ENCODE measurements around the gene SCN9A.

The SCN9A gene

DNA sequence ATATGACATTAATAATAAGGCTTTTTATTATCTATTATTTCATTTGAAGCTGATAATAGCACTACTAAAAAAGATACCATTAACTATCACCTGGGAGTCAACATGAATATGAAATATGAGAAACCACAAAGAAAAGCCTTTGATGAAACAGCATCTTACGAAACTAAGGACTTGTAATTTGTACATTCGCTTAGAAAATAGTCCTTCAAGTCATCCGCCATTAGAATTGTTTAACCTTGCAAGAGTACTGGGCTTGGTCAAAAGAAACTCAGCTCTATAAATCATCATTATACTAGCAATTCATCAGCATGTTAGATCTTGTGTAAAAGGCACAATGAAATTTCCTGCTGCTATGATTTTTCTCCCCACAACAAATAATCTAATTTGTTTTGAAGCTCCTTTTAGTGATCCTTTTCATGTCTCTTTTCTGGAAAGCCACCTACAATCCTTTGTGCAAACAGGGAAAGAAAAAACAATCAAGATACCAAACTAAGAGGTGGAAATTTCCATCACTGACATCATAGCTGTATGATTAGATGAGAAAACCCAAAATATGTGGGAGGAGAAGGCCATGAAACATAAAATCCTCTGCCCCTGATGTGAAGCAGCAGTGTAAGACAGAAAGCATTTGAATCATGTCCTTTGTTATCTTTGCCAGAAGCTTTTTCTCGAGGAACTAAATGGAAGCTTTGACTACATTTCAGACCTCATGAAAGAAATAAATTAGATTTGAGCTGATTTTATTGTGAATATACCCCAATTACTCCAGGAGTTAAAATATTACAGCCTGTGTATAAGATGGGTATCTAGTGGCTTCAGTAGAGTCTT is 31.2 kb downstream of the SCN9A start:
- no peak overlapping the region for H3K27ac ChIP-seq (ENCODE audit: low read depth, low read length)

DNA sequence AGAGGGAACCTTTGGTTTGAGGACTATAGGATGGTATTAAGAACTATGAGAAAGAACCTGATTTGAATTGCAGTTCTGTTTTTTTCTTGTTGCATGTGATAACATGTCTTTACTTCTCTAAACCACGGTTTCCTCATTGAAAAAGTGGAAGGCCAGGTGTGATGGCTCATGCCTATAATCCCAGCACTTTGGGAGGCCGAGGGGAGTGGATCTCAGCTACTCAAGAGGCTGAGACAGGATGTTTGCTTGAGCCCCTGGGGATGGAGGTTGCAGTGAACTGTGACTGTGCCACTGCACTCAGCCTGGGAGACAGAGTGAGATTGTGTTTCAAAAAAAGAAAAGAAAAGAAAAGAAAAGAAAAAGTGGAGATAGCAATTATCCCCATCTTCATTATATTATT is 32.3 kb downstream of the SCN9A start:
- no peaks in the 10 kb centered on the region for H4K20me1 ChIP-seq (ENCODE audit: control insufficient read depth, insufficient read depth, low read depth, low read length)
- H3K27ac ChIP-seq (ENCODE audit: low read depth, low read length), result no peak overlapping the region
- no peaks in the 10 kb centered on the region for H3K36me3 ChIP-seq (ENCODE audit: control insufficient read depth, low read length)
- H3K4me3 ChIP-seq (ENCODE audit: low read length), result no peak overlapping the region
- H3K27me3 ChIP-seq (ENCODE audit: control insufficient read depth, low read length), result no peaks in the 10 kb centered on the region
- no peaks in the 10 kb centered on the region for H3K9me3 ChIP-seq (ENCODE audit: control insufficient read depth, insufficient read depth, low read length)
- no peaks in the 10 kb centered on the region for H3K79me2 ChIP-seq (ENCODE audit: control insufficient read depth, low read length)
- no peak for TF ChIP-seq EZH2phosphoT487 (IDR thresholded peaks at IDR 0.05; ENCODE audit: borderline replicate concordance, low read length)
- TF ChIP-seq, protein P1, sequence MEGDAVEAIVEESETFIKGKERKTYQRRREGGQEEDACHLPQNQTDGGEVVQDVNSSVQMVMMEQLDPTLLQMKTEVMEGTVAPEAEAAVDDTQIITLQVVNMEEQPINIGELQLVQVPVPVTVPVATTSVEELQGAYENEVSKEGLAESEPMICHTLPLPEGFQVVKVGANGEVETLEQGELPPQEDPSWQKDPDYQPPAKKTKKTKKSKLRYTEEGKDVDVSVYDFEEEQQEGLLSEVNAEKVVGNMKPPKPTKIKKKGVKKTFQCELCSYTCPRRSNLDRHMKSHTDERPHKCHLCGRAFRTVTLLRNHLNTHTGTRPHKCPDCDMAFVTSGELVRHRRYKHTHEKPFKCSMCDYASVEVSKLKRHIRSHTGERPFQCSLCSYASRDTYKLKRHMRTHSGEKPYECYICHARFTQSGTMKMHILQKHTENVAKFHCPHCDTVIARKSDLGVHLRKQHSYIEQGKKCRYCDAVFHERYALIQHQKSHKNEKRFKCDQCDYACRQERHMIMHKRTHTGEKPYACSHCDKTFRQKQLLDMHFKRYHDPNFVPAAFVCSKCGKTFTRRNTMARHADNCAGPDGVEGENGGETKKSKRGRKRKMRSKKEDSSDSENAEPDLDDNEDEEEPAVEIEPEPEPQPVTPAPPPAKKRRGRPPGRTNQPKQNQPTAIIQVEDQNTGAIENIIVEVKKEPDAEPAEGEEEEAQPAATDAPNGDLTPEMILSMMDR (IDR thresholded peaks at IDR 0.05; ENCODE audit: low read depth, low read length, poor library complexity, severe bottlenecking), result no peak
- H3F3A ChIP-seq (ENCODE audit: control insufficient read depth, insufficient read depth), result no peaks in the 10 kb centered on the region
- peaks cover 4% of the 10 kb centered on the region; the same call in 1 of the 2 replicates for H3K4me1 ChIP-seq (ENCODE audit: control insufficient read depth, low read length)
- H3K9me2 ChIP-seq (replicated peaks; ENCODE audit: control insufficient read depth, low read length), result no peaks in the 10 kb centered on the region
- no peak overlapping the region for H3K4me2 ChIP-seq (ENCODE audit: low read length)

More for the DNA sequence above, 31.2 kb downstream of the SCN9A start:
- no peaks in the 10 kb centered on the region for H4K20me1 ChIP-seq (ENCODE audit: control insufficient read depth, insufficient read depth, low read depth, low read length)
- H3K9me2 ChIP-seq (replicated peaks; ENCODE audit: control insufficient read depth, low read length), result no peaks in the 10 kb centered on the region
- no peaks in the 10 kb centered on the region for H3K27me3 ChIP-seq (ENCODE audit: control insufficient read depth, low read length)
- TF ChIP-seq, protein P1 (IDR thresholded peaks at IDR 0.05; ENCODE audit: low read depth, low read length, poor library complexity, severe bottlenecking), result no peak
- no peak for TF ChIP-seq EZH2phosphoT487 (IDR thresholded peaks at IDR 0.05; ENCODE audit: borderline replicate concordance, low read length)
- no peak overlapping the region for H3K4me2 ChIP-seq (ENCODE audit: low read length)
- H3K9me3 ChIP-seq (ENCODE audit: control insufficient read depth, insufficient read depth, low read length), result no peaks in the 10 kb centered on the region
- no peaks in the 10 kb centered on the region for H3K36me3 ChIP-seq (ENCODE audit: control insufficient read depth, low read length)
- H3F3A ChIP-seq (ENCODE audit: control insufficient read depth, insufficient read depth), result no peaks in the 10 kb centered on the region
- no peak overlapping the region for H3K4me3 ChIP-seq (ENCODE audit: low read length)
- H3K79me2 ChIP-seq (ENCODE audit: control insufficient read depth, low read length), result no peaks in the 10 kb centered on the region
- H3K4me1 ChIP-seq (ENCODE audit: control insufficient read depth, low read length), result peaks cover 4% of the 10 kb centered on the region; the same call in 1 of the 2 replicates

DNA sequence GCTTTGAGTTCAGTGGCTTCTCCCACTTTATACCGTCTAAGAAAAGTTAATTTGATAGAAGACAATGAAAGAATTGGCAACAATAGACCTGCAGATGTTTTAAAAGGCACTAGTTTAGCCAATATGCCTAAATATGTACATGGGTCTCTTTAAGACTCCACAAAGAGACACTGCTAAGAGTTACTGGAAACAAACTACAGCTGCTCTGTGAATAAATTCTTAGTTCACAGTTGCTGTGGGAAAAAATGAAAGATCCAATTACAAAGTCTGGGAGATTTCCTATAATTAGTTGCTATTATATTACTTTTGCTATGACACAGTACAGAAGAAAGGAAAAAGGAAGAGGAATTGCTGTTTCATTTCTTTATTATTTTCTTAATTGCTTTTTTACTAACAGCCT is 34.3 kb downstream of the SCN9A start:
- Histone ChIP-seq H3K9me3 (ENCODE audit: control insufficient read depth, insufficient read depth, low read length) (no peaks in the 10 kb centered on the region), H3K4me2 (ENCODE audit: low read length) (no peak overlapping the region), H3K79me2 (ENCODE audit: control insufficient read depth, low read length) (no peaks in the 10 kb centered on the region), H4K20me1 (ENCODE audit: control insufficient read depth, insufficient read depth, low read depth, low read length) (no peaks in the 10 kb centered on the region), H3K27me3 (ENCODE audit: control insufficient read depth, low read length) (no peaks in the 10 kb centered on the region), H3K4me1 (ENCODE audit: control insufficient read depth, low read length) (peaks cover 4% of the 10 kb centered on the region; the same call in 1 of the 2 replicates), H3F3A (ENCODE audit: control insufficient read depth, insufficient read depth) (no peaks in the 10 kb centered on the region), H3K4me3 (ENCODE audit: low read length) (no peak overlapping the region), H3K36me3 (ENCODE audit: control insufficient read depth, low read length) (no peaks in the 10 kb centered on the region), H3K9me2 (replicated peaks; ENCODE audit: control insufficient read depth, low read length) (no peaks in the 10 kb centered on the region), H3K27ac (ENCODE audit: low read depth, low read length) (no peak overlapping the region)
- TF ChIP-seq, protein P1 (IDR thresholded peaks at IDR 0.05; ENCODE audit: low read depth, low read length, poor library complexity, severe bottlenecking), result no peak
- TF ChIP-seq EZH2phosphoT487 (IDR thresholded peaks at IDR 0.05; ENCODE audit: borderline replicate concordance, low read length), result no peak
